Tibial artery (tissue), 4 donors: ENCODE results near the gene FRY.
A peak's percentile ranks its signal among the peaks of the same experiment; 100 is the strongest.

Source experiments
- DNase-seq, 2 donors: peaks; one replicate each; pipeline ENCODE4 v3.0.0-alpha.2; 2019
- H3K27ac ChIP-seq, 2 donors: fragments of 200-600 bp; sonication (generic) in 1 of 2; 1 replicate in 1 of 2; 2 replicates in 1 of 2; pipeline ENCODE4 v1.5.1; 2018 to 2019; ENCODE audit warnings: mild to moderate bottlenecking in 1 of 2
- H3K27me3 ChIP-seq, 2 donors: fragments of 200-600 bp; sonication (generic) in 1 of 2; one replicate each; pipeline versions ENCODE4 v1.5.1 to v1.6.0; 2016 to 2019
- H3K36me3 ChIP-seq, 3 donors: fragments of 200-600 bp; sonication (generic) in 2 of 3; one replicate each; pipeline ENCODE4 v1.5.1; 2016 to 2019; ENCODE audit warnings: mild to moderate bottlenecking in 2 of 3
- H3K4me1 ChIP-seq, 4 donors: fragments of 200-600 bp; sonication (generic) in 2 of 4; 1 replicate in 3 of 4; 2 replicates in 1 of 4; pipeline ENCODE4 v1.5.1; 2016 to 2019
- H3K4me3 ChIP-seq, 2 donors: fragments of 200-600 bp; sonication (generic) in 1 of 2; 1 replicate in 1 of 2; 2 replicates in 1 of 2; pipeline ENCODE4 v1.5.1; 2018 to 2019; ENCODE audit warnings: mild to moderate bottlenecking in 2 of 2
- H3K9me3 ChIP-seq, 3 donors: fragments of 200-600 bp; sonication (generic) in 1 of 3; one replicate each; pipeline ENCODE4 v1.5.1; 2016 to 2019
- CTCF ChIP-seq, 2 experiments: fragments of 200-600 bp in 1 of 2; fragments of 450-650 bp in 1 of 2; IDR thresholded peaks; one replicate each; pipeline ENCODE4 v1.5.1; 2017 to 2019; ENCODE audit warnings: antibody characterized with exemption in 2 of 2, mild to moderate bottlenecking in 1 of 2, moderate library complexity in 1 of 2
- intact Hi-C: fragments of 100-400 bp; cut with DNase I; formaldehyde crosslinking; loops from one replicate; pipeline ENCODE4 v1.15.0; 2023; ENCODE audit warnings: low total_unique reads

The FRY gene

GRCh38 chr13:32134241-32135055, 102.9 kb downstream of the FRY start:
- Histone ChIP-seq H3K36me3 (peaks cover 0 to 11% (median 3%) of the 10 kb centered on the region in 3 donors), H3K4me3 (no peak overlapping the region), H3K4me1 (peaks cover 0 to 55% (median 15%) of the 10 kb centered on the region in 4 donors), H3K27me3 (no peaks in the 10 kb centered on the region), H3K9me3 (no peaks in the 10 kb centered on the region), H3K27ac (peak overlapping the region; percentile 81)
- no peak for TF ChIP-seq CTCF (IDR thresholded peaks at IDR 0.05)
- no peak for DNase-seq
- intact Hi-C loops, result no loop called here

GRCh38 chr13:32135056-32135390, 103.4 kb downstream of the FRY start:
- Histone ChIP-seq H3K27ac (peak overlapping the region; percentile 81), H3K9me3 (no peaks in the 10 kb centered on the region), H3K4me1 (peaks cover 0 to 55% (median 15%) of the 10 kb centered on the region in 4 donors), H3K4me3 (no peak overlapping the region), H3K36me3 (peaks cover 0 to 12% (median 3%) of the 10 kb centered on the region in 3 donors), H3K27me3 (no peaks in the 10 kb centered on the region)
- DNase-seq, result no peak
- TF ChIP-seq CTCF (IDR thresholded peaks at IDR 0.05), result no peak
- intact Hi-C loops, result no loop called here

- intact Hi-C loops, result no loop called here
- peak overlapping the region; percentile 81 for H3K27ac ChIP-seq
- H3K36me3 ChIP-seq, result peaks cover 0 to 12% (median 3%) of the 10 kb centered on the region in 3 donors
- H3K4me1 ChIP-seq, result peaks cover 0 to 55% (median 15%) of the 10 kb centered on the region in 4 donors
- H3K27me3 ChIP-seq, result no peaks in the 10 kb centered on the region
- DNase-seq, result no peak
- H3K4me3 ChIP-seq, result no peak overlapping the region
- no peaks in the 10 kb centered on the region for H3K9me3 ChIP-seq
- peak in 1 of 2 experiments; percentile 5 for TF ChIP-seq CTCF (IDR thresholded peaks at IDR 0.05)
These were observed 104.1 kb downstream of the FRY start for GRCh38 chr13:32135655-32136054.

GRCh38 chr13:32136061-32136460, 104.5 kb downstream of the FRY start:
- no peak overlapping the region for H3K4me3 ChIP-seq
- peak overlapping the region; percentile 81 for H3K27ac ChIP-seq
- DNase-seq, result no peak
- intact Hi-C loops, result no loop called here
- TF ChIP-seq CTCF (IDR thresholded peaks at IDR 0.05), result no peak
- H3K27me3 ChIP-seq, result no peaks in the 10 kb centered on the region
- H3K4me1 ChIP-seq, result peaks cover 0 to 55% (median 15%) of the 10 kb centered on the region in 4 donors
- H3K9me3 ChIP-seq, result no peaks in the 10 kb centered on the region
- H3K36me3 ChIP-seq, result peaks cover 0 to 12% (median 3%) of the 10 kb centered on the region in 3 donors

GRCh38 chr13:32136716-32137115, 105.1 kb downstream of the FRY start:
- no peak for TF ChIP-seq CTCF (IDR thresholded peaks at IDR 0.05)
- H3K27ac ChIP-seq, result peak overlapping the region; percentile 81

More at GRCh38 chr13:32136716-32137115, 105.1 kb downstream of the FRY start:
- Histone ChIP-seq H3K36me3 (peaks cover 0 to 7% (median 3%) of the 10 kb centered on the region in 3 donors), H3K4me3 (no peak overlapping the region), H3K9me3 (no peaks in the 10 kb centered on the region), H3K27me3 (no peaks in the 10 kb centered on the region), H3K4me1 (peaks cover 0 to 55% (median 15%) of the 10 kb centered on the region in 4 donors)
- DNase-seq, result no peak
- intact Hi-C loops, result no loop called here
